Measurements from ENCODE around the gene LHX3.

The LHX3 gene

DNA sequence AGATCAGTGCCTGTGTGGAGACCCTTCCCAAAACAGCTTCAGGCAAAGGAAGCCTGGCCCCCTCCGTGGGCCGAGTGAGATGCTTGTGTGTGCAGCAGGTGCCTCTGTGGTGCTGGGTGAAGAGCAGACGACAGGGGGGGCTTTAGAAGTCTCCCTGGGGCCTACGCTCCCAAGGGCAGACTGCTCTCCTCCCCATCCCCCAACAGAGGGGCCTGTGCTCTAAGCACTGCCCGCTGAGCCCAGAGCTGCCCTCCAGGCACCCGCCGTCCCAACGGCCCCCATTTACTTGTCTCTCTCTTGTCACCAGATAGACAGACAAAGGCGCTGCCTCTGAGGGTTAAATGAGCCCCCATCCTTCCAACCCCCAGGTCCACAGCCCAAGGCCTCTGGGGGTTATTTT, 2.7 kb upstream of the LHX3 start:
- H3K4me3 ChIP-seq (replicated peaks; ENCODE audit: insufficient read depth, low read length), result no peak overlapping the region
- DNase-seq (ENCODE audit: low read depth in 1 of 2, low spot score in 1 of 2), result no peak
- peaks cover 17% of the 10 kb centered on the region for H3K27me3 ChIP-seq (ENCODE audit: insufficient read depth, poor library complexity, severe bottlenecking)
- TF ChIP-seq, protein P1, sequence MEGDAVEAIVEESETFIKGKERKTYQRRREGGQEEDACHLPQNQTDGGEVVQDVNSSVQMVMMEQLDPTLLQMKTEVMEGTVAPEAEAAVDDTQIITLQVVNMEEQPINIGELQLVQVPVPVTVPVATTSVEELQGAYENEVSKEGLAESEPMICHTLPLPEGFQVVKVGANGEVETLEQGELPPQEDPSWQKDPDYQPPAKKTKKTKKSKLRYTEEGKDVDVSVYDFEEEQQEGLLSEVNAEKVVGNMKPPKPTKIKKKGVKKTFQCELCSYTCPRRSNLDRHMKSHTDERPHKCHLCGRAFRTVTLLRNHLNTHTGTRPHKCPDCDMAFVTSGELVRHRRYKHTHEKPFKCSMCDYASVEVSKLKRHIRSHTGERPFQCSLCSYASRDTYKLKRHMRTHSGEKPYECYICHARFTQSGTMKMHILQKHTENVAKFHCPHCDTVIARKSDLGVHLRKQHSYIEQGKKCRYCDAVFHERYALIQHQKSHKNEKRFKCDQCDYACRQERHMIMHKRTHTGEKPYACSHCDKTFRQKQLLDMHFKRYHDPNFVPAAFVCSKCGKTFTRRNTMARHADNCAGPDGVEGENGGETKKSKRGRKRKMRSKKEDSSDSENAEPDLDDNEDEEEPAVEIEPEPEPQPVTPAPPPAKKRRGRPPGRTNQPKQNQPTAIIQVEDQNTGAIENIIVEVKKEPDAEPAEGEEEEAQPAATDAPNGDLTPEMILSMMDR (IDR thresholded peaks at IDR 0.05; ENCODE audit: insufficient read depth, low read length), result no peak
- TF ChIP-seq POLR2AphosphoS5 (IDR thresholded peaks at IDR 0.05; ENCODE audit: low read depth) (no peak), SPI1 (IDR thresholded peaks at IDR 0.05; ENCODE audit: borderline replicate concordance, low read depth) (no peak), GABPA (IDR thresholded peaks at IDR 0.05; ENCODE audit: low read depth) (no peak)
- TF ChIP-seq, protein P2, sequence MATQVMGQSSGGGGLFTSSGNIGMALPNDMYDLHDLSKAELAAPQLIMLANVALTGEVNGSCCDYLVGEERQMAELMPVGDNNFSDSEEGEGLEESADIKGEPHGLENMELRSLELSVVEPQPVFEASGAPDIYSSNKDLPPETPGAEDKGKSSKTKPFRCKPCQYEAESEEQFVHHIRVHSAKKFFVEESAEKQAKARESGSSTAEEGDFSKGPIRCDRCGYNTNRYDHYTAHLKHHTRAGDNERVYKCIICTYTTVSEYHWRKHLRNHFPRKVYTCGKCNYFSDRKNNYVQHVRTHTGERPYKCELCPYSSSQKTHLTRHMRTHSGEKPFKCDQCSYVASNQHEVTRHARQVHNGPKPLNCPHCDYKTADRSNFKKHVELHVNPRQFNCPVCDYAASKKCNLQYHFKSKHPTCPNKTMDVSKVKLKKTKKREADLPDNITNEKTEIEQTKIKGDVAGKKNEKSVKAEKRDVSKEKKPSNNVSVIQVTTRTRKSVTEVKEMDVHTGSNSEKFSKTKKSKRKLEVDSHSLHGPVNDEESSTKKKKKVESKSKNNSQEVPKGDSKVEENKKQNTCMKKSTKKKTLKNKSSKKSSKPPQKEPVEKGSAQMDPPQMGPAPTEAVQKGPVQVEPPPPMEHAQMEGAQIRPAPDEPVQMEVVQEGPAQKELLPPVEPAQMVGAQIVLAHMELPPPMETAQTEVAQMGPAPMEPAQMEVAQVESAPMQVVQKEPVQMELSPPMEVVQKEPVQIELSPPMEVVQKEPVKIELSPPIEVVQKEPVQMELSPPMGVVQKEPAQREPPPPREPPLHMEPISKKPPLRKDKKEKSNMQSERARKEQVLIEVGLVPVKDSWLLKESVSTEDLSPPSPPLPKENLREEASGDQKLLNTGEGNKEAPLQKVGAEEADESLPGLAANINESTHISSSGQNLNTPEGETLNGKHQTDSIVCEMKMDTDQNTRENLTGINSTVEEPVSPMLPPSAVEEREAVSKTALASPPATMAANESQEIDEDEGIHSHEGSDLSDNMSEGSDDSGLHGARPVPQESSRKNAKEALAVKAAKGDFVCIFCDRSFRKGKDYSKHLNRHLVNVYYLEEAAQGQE (IDR thresholded peaks at IDR 0.05; ENCODE audit: insufficient replicate concordance, low read depth), result no peak
- no peak overlapping the region for H3K27ac ChIP-seq (replicated peaks)

DNA sequence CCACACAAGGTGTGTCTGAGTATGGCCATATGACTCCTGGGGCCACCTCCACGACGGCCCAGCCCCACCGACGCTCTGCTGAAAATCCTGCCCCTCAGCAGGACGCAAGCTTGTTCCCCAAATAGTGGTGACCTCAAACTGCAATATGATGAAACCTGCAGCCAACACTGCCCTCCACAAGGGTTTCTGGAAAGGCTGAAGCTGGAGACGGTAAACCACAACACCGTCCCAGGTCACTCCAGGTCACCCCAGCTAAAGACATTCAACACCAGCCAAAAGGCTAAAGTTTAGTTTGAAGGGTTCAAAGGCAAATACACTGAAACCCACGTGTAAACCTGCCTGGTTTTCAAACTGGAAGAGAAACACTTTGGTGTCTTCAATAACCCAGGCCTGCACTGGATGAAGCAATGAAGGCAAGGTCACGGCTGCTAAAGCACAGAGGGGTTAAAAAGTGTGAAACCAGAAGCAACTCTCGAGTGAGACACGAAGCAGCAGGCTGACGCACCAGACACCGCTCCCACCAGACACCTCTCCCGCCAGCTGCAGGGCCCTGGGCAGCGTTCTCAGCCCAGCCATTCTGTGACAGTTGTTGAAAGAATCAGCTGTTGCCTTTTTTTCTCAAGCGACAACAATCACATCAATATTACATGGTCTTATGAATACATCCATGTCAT, 1.8 kb upstream of the LHX3 start:
- Histone ChIP-seq H3K4me3 (replicated peaks; ENCODE audit: insufficient read depth, low read length) (no peak overlapping the region), H3K27me3 (ENCODE audit: insufficient read depth, poor library complexity, severe bottlenecking) (peaks cover 25% of the 10 kb centered on the region), H3K27ac (replicated peaks) (no peak overlapping the region)
- peak; percentile 41 to 71 for DNase-seq (ENCODE audit: low read depth in 1 of 2, low spot score in 1 of 2)
- TF ChIP-seq GABPA (IDR thresholded peaks at IDR 0.05; ENCODE audit: low read depth) (no peak), SPI1 (IDR thresholded peaks at IDR 0.05; ENCODE audit: borderline replicate concordance, low read depth) (peak; percentile 6; the same call in 1 of the 2 replicates), POLR2AphosphoS5 (IDR thresholded peaks at IDR 0.05; ENCODE audit: low read depth) (peak; percentile 42; the same call in 1 of the 2 replicates)
- TF ChIP-seq, protein P1 (IDR thresholded peaks at IDR 0.05; ENCODE audit: insufficient read depth, low read length), result no peak
- TF ChIP-seq, protein P2 (IDR thresholded peaks at IDR 0.05; ENCODE audit: insufficient replicate concordance, low read depth), result peak; percentile 45

DNA sequence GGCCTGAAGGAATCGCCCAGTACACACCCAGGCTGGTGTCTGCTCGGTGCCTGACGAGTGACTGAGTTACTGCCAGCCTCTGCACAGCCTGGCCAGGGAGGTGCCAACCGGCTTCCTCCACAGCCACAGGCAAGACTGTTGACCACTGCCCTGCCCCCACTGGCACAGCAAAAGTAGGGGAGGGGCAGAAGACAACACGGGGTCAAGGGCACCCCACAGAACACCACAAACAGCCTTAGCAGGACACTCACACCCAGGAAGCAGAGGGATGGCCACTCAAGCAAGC, 722 bp upstream of the LHX3 start:
- Histone ChIP-seq H3K4me3 (replicated peaks; ENCODE audit: insufficient read depth, low read length) (no peak overlapping the region), H3K27ac (replicated peaks) (no peak overlapping the region), H3K27me3 (ENCODE audit: insufficient read depth, poor library complexity, severe bottlenecking) (peaks cover 35% of the 10 kb centered on the region)
- DNase-seq (ENCODE audit: low read depth in 1 of 2, low spot score in 1 of 2), result peak in 1 of 2 experiments; percentile 7
- TF ChIP-seq SPI1 (IDR thresholded peaks at IDR 0.05; ENCODE audit: borderline replicate concordance, low read depth) (no peak), POLR2AphosphoS5 (IDR thresholded peaks at IDR 0.05; ENCODE audit: low read depth) (no peak), GABPA (IDR thresholded peaks at IDR 0.05; ENCODE audit: low read depth) (no peak)
- TF ChIP-seq, protein P2 (IDR thresholded peaks at IDR 0.05; ENCODE audit: insufficient replicate concordance, low read depth), result no peak
- TF ChIP-seq, protein P1 (IDR thresholded peaks at IDR 0.05; ENCODE audit: insufficient read depth, low read length), result no peak
